Measurements from ENCODE around the gene TLNRD1. TPM values are rescaled to one million over a fixed set of nuclear protein-coding genes. Genes with fewer than 3 reads are reported as not detected.
A peak's percentile ranks its signal among the peaks of the same experiment; 100 is the strongest.

The TLNRD1 gene
- total and polyA plus RNA-seq, 2 donors = 9.1 to 10.2 TPM

GRCh38 chr15:80972276-80972675 lies 28.4 kb upstream of the TLNRD1 start:
- Histone ChIP-seq H3K27me3 (ENCODE audit: control insufficient read depth in 2 of 2, insufficient read depth in 1 of 2, low read length in 1 of 2) (no peaks in the 10 kb centered on the region), H3K36me3 (ENCODE audit: control insufficient read depth in 2 of 2, insufficient read depth in 2 of 2, low read length in 1 of 2) (peaks cover 6 to 11% of the 10 kb centered on the region in 2 donors), H3K9me3 (ENCODE audit: control insufficient read depth in 2 of 2, insufficient read depth in 1 of 2, low read length in 1 of 2) (no peaks in the 10 kb centered on the region), H3K27ac (ENCODE audit: low read depth in 1 of 2, low read length in 1 of 2) (no peak overlapping the region), H3K4me3 (ENCODE audit: low read length in 2 of 2) (no peak overlapping the region), H3K4me1 (ENCODE audit: control insufficient read depth in 2 of 2, insufficient read depth in 2 of 2, low read length in 2 of 2) (no peaks in the 10 kb centered on the region)
- 97% methylated on average over 3 of the region's 3 CpGs for WGBS
- DNase-seq (ENCODE audit: low read depth in 6 of 9, low spot score in 9 of 9) = no peak

- Histone ChIP-seq H3K9me3 (ENCODE audit: control insufficient read depth in 2 of 2, insufficient read depth in 1 of 2, low read length in 1 of 2) (no peaks in the 10 kb centered on the region), H3K27ac (ENCODE audit: low read depth in 1 of 2, low read length in 1 of 2) (no peak overlapping the region), H3K4me3 (ENCODE audit: low read length in 2 of 2) (no peak overlapping the region), H3K36me3 (ENCODE audit: control insufficient read depth in 2 of 2, insufficient read depth in 2 of 2, low read length in 1 of 2) (peaks cover 23 to 24% of the 10 kb centered on the region in 2 donors), H3K27me3 (ENCODE audit: control insufficient read depth in 2 of 2, insufficient read depth in 1 of 2, low read length in 1 of 2) (no peaks in the 10 kb centered on the region), H3K4me1 (ENCODE audit: control insufficient read depth in 2 of 2, insufficient read depth in 2 of 2, low read length in 2 of 2) (no peaks in the 10 kb centered on the region)
- DNase-seq (ENCODE audit: low read depth in 6 of 9, low spot score in 9 of 9) = no peak
- WGBS = 98% methylated on average over 4 of the region's 4 CpGs
These were observed 25.8 kb upstream of the TLNRD1 start for GRCh38 chr15:80974914-80975313.

GRCh38 chr15:80976851-80977250 lies 23.9 kb upstream of the TLNRD1 start:
- WGBS = 100% methylated on average over 4 of the region's 4 CpGs
- Histone ChIP-seq H3K27me3 (ENCODE audit: control insufficient read depth in 2 of 2, insufficient read depth in 1 of 2, low read length in 1 of 2) (no peaks in the 10 kb centered on the region), H3K27ac (ENCODE audit: low read depth in 1 of 2, low read length in 1 of 2) (peak overlapping the region in 1 of 2 donors; percentile 13), H3K36me3 (ENCODE audit: control insufficient read depth in 2 of 2, insufficient read depth in 2 of 2, low read length in 1 of 2) (peaks cover 28 to 32% of the 10 kb centered on the region in 2 donors), H3K4me1 (ENCODE audit: control insufficient read depth in 2 of 2, insufficient read depth in 2 of 2, low read length in 2 of 2) (peaks cover 0 to under 1% of the 10 kb centered on the region in 2 donors), H3K9me3 (ENCODE audit: control insufficient read depth in 2 of 2, insufficient read depth in 1 of 2, low read length in 1 of 2) (no peaks in the 10 kb centered on the region), H3K4me3 (ENCODE audit: low read length in 2 of 2) (no peak overlapping the region)
- no peak for DNase-seq (ENCODE audit: low read depth in 6 of 9, low spot score in 9 of 9)

GRCh38 chr15:80977627-80978036 lies 23.1 kb upstream of the TLNRD1 start:
- Histone ChIP-seq H3K36me3 (ENCODE audit: control insufficient read depth in 2 of 2, insufficient read depth in 2 of 2, low read length in 1 of 2) (peaks cover 28 to 32% of the 10 kb centered on the region in 2 donors), H3K27ac (ENCODE audit: low read depth in 1 of 2, low read length in 1 of 2) (no peak overlapping the region), H3K9me3 (ENCODE audit: control insufficient read depth in 2 of 2, insufficient read depth in 1 of 2, low read length in 1 of 2) (no peaks in the 10 kb centered on the region), H3K4me3 (ENCODE audit: low read length in 2 of 2) (no peak overlapping the region), H3K4me1 (ENCODE audit: control insufficient read depth in 2 of 2, insufficient read depth in 2 of 2, low read length in 2 of 2) (peaks cover under 1 to 2% of the 10 kb centered on the region in 2 donors), H3K27me3 (ENCODE audit: control insufficient read depth in 2 of 2, insufficient read depth in 1 of 2, low read length in 1 of 2) (no peaks in the 10 kb centered on the region)
- DNase-seq (ENCODE audit: low read depth in 6 of 9, low spot score in 9 of 9) = peak in 2 of 9 donors; percentile 42 to 48
- 91% methylated on average over 7 of the region's 7 CpGs for WGBS

- DNase-seq (ENCODE audit: low read depth in 6 of 9, low spot score in 9 of 9) = no peak
- Histone ChIP-seq H3K4me1 (ENCODE audit: control insufficient read depth in 2 of 2, insufficient read depth in 2 of 2, low read length in 2 of 2) (peaks cover 2 to 3% of the 10 kb centered on the region in 2 donors), H3K27me3 (ENCODE audit: control insufficient read depth in 2 of 2, insufficient read depth in 1 of 2, low read length in 1 of 2) (no peaks in the 10 kb centered on the region), H3K9me3 (ENCODE audit: control insufficient read depth in 2 of 2, insufficient read depth in 1 of 2, low read length in 1 of 2) (no peaks in the 10 kb centered on the region), H3K27ac (ENCODE audit: low read depth in 1 of 2, low read length in 1 of 2) (no peak overlapping the region), H3K4me3 (ENCODE audit: low read length in 2 of 2) (no peak overlapping the region), H3K36me3 (ENCODE audit: control insufficient read depth in 2 of 2, insufficient read depth in 2 of 2, low read length in 1 of 2) (peaks cover 31 to 32% of the 10 kb centered on the region in 2 donors)
- 97% methylated on average over 7 of the region's 7 CpGs for WGBS
These were observed 21.9 kb upstream of the TLNRD1 start for GRCh38 chr15:80978685-80979329.

- no peak for DNase-seq (ENCODE audit: low read depth in 6 of 9, low spot score in 9 of 9)
- H3K27ac ChIP-seq (ENCODE audit: low read depth in 1 of 2, low read length in 1 of 2) = no peak overlapping the region
- H3K9me3 ChIP-seq (ENCODE audit: control insufficient read depth in 2 of 2, insufficient read depth in 1 of 2, low read length in 1 of 2) = no peaks in the 10 kb centered on the region
- peaks cover 2 to 3% of the 10 kb centered on the region in 2 donors for H3K4me1 ChIP-seq (ENCODE audit: control insufficient read depth in 2 of 2, insufficient read depth in 2 of 2, low read length in 2 of 2)
- WGBS = 91% methylated on average over 8 of the region's 8 CpGs
- peaks cover 31 to 32% of the 10 kb centered on the region in 2 donors for H3K36me3 ChIP-seq (ENCODE audit: control insufficient read depth in 2 of 2, insufficient read depth in 2 of 2, low read length in 1 of 2)
- no peaks in the 10 kb centered on the region for H3K27me3 ChIP-seq (ENCODE audit: control insufficient read depth in 2 of 2, insufficient read depth in 1 of 2, low read length in 1 of 2)
- H3K4me3 ChIP-seq (ENCODE audit: low read length in 2 of 2) = no peak overlapping the region
These were observed 21.1 kb upstream of the TLNRD1 start for GRCh38 chr15:80979538-80980200.

GRCh38 chr15:80982205-80982604 lies 18.5 kb upstream of the TLNRD1 start:
- Histone ChIP-seq H3K27me3 (ENCODE audit: control insufficient read depth in 2 of 2, insufficient read depth in 1 of 2, low read length in 1 of 2) (no peaks in the 10 kb centered on the region), H3K36me3 (ENCODE audit: control insufficient read depth in 2 of 2, insufficient read depth in 2 of 2, low read length in 1 of 2) (peaks cover 27 to 31% of the 10 kb centered on the region in 2 donors), H3K9me3 (ENCODE audit: control insufficient read depth in 2 of 2, insufficient read depth in 1 of 2, low read length in 1 of 2) (no peaks in the 10 kb centered on the region), H3K4me1 (ENCODE audit: control insufficient read depth in 2 of 2, insufficient read depth in 2 of 2, low read length in 2 of 2) (peaks cover 6 to 7% of the 10 kb centered on the region in 2 donors), H3K4me3 (ENCODE audit: low read length in 2 of 2) (no peak overlapping the region), H3K27ac (ENCODE audit: low read depth in 1 of 2, low read length in 1 of 2) (peak overlapping the region in 1 of 2 donors; percentile 52)
- 98% methylated on average over 2 of the region's 2 CpGs for WGBS
- peak in 1 of 9 donors; percentile 46 for DNase-seq (ENCODE audit: low read depth in 6 of 9, low spot score in 9 of 9)

- Histone ChIP-seq H3K4me1 (ENCODE audit: control insufficient read depth in 2 of 2, insufficient read depth in 2 of 2, low read length in 2 of 2) (peaks cover 9 to 11% of the 10 kb centered on the region in 2 donors), H3K27ac (ENCODE audit: low read depth in 1 of 2, low read length in 1 of 2) (peak overlapping the region in 1 of 2 donors; percentile 11), H3K27me3 (ENCODE audit: control insufficient read depth in 2 of 2, insufficient read depth in 1 of 2, low read length in 1 of 2) (no peaks in the 10 kb centered on the region), H3K36me3 (ENCODE audit: control insufficient read depth in 2 of 2, insufficient read depth in 2 of 2, low read length in 1 of 2) (peaks cover 23 to 28% of the 10 kb centered on the region in 2 donors), H3K9me3 (ENCODE audit: control insufficient read depth in 2 of 2, insufficient read depth in 1 of 2, low read length in 1 of 2) (no peaks in the 10 kb centered on the region), H3K4me3 (ENCODE audit: low read length in 2 of 2) (no peak overlapping the region)
- no peak for DNase-seq (ENCODE audit: low read depth in 6 of 9, low spot score in 9 of 9)
- WGBS = 89% methylated on average over 5 of the region's 5 CpGs
These were observed 17.9 kb upstream of the TLNRD1 start for GRCh38 chr15:80982839-80983238.

GRCh38 chr15:80984856-80985255 lies 15.9 kb upstream of the TLNRD1 start:
- Histone ChIP-seq H3K27ac (ENCODE audit: low read depth in 1 of 2, low read length in 1 of 2) (peak overlapping the region; percentile 25 to 51), H3K4me3 (ENCODE audit: low read length in 2 of 2) (no peak overlapping the region), H3K9me3 (ENCODE audit: control insufficient read depth in 2 of 2, insufficient read depth in 1 of 2, low read length in 1 of 2) (no peaks in the 10 kb centered on the region), H3K27me3 (ENCODE audit: control insufficient read depth in 2 of 2, insufficient read depth in 1 of 2, low read length in 1 of 2) (no peaks in the 10 kb centered on the region), H3K36me3 (ENCODE audit: control insufficient read depth in 2 of 2, insufficient read depth in 2 of 2, low read length in 1 of 2) (peaks cover 10% of the 10 kb centered on the region in 2 donors), H3K4me1 (ENCODE audit: control insufficient read depth in 2 of 2, insufficient read depth in 2 of 2, low read length in 2 of 2) (peaks cover 17 to 22% of the 10 kb centered on the region in 2 donors)
- DNase-seq (ENCODE audit: low read depth in 6 of 9, low spot score in 9 of 9) = peak in 1 of 9 donors; percentile 25
- 45% methylated on average over 9 of the region's 9 CpGs for WGBS

All from thymus (tissue), 11 donors.